ENCODE data around the gene ADAMTSL1.

GRCh38 chr9:18596920-18597319 is 123.0 kb downstream of the ADAMTSL1 start:
- TF ChIP-seq NFYB (IDR thresholded peaks at IDR 0.05; ENCODE audit: extremely low read depth, insufficient read length) (no peak), ZFP36 (IDR thresholded peaks at IDR 0.05; ENCODE audit: low read depth, low read length, partially characterized antibody) (no peak)

All from K562 (cell line).